ENCODE data around the gene GRID2IP. TPM values are rescaled to one million over a fixed set of nuclear protein-coding genes. Genes with fewer than 3 reads are reported as not detected.
"Not testable (repeated sequence)": the region's sequence is repeated elsewhere in the genome, so short reads cannot be mapped to it uniquely, and the experiment has no call there.

Gene GRID2IP
- total RNA-seq, 4 donors from 2014 or later: 0.27 TPM; not detected in 3

DNA sequence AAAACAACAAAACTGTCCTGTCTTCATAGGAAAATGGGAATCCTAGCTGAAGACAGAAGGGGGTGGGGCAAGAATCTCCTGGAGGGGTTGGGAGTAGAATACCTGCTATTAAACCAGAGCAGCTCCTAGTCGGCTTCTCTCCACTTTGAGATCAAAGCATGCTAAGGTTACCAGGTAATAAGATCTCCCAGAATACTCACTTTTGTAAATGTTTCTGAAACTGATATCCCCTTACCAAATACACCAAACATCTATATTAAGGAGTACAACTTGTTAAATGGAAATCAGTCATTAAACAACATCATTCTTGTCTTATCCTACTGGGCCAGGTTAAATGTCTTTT lies 74.0 kb downstream of the GRID2IP start:
- Histone ChIP-seq H3K27ac (no peak overlapping the region), H3K4me1 (peaks cover 0 to 74% (median 21%) of the 10 kb centered on the region in 3 donors), H3K36me3 (peaks cover 0 to 23% of the 10 kb centered on the region in 2 donors), H3K9me3 (no peaks in the 10 kb centered on the region), H3K4me3 (no peak overlapping the region), H3K27me3 (no peaks in the 10 kb centered on the region)
- no peak for ATAC-seq
- TF ChIP-seq POLR2A (IDR thresholded peaks at IDR 0.05) (no peak), EP300 (IDR thresholded peaks at IDR 0.05) (no peak), POLR2AphosphoS5 (IDR thresholded peaks at IDR 0.05) (no peak)
- TF ChIP-seq, protein P1, sequence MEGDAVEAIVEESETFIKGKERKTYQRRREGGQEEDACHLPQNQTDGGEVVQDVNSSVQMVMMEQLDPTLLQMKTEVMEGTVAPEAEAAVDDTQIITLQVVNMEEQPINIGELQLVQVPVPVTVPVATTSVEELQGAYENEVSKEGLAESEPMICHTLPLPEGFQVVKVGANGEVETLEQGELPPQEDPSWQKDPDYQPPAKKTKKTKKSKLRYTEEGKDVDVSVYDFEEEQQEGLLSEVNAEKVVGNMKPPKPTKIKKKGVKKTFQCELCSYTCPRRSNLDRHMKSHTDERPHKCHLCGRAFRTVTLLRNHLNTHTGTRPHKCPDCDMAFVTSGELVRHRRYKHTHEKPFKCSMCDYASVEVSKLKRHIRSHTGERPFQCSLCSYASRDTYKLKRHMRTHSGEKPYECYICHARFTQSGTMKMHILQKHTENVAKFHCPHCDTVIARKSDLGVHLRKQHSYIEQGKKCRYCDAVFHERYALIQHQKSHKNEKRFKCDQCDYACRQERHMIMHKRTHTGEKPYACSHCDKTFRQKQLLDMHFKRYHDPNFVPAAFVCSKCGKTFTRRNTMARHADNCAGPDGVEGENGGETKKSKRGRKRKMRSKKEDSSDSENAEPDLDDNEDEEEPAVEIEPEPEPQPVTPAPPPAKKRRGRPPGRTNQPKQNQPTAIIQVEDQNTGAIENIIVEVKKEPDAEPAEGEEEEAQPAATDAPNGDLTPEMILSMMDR (IDR thresholded peaks at IDR 0.05): no peak
- 64 to 67% methylated on average over 1 of the region's 1 CpG for WGBS, 2 donors (ENCODE audit: low coverage in 1 of 2)

DNA sequence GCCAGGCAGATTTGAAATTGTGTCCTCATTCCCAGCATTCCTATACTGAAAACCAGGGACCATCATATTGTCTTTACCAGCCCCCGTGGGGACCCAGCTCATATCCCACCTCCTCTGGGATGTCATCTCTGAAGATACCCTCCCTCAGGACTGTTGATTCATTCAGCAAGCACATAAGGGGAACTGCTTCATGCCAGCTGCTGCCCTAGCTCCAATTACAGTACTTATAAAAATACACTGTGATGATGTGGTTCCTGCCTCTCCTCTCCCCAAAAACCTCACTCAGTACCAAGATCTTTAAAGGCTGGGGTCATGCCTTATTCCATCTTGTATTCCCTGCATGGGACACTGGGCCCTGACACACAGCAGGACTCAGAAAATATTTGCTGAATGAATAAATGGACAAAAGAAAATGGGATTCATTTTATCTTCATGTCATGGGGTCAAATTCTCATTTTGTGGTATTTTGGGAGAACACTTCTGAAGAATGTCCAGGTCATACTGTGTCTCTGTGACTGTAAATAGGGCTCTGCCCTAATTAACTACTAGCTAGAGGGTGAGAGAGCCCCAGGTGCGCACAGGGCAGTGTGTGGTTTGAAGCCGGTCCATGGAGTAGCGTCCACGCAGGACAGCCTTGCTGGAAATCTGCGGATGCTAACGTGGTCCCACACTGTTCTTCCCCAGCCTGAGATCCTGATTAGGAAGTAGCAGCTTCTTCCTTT lies 74.5 kb downstream of the GRID2IP start:
- 53 to 68% methylated on average over 2 to 4 of the region's 7 CpGs for WGBS, 2 donors (ENCODE audit: low coverage in 1 of 2)
- H3K9me3 ChIP-seq: no peaks in the 10 kb centered on the region
- peaks cover 0 to 28% of the 10 kb centered on the region in 2 donors for H3K36me3 ChIP-seq
- TF ChIP-seq EP300 (IDR thresholded peaks at IDR 0.05) (no peak), POLR2A (IDR thresholded peaks at IDR 0.05) (no peak), POLR2AphosphoS5 (IDR thresholded peaks at IDR 0.05) (no peak)
- TF ChIP-seq, protein P1 (IDR thresholded peaks at IDR 0.05): no peak
- H3K4me1 ChIP-seq: peaks cover 0 to 69% (median 16%) of the 10 kb centered on the region in 3 donors
- no peak for ATAC-seq
- no peak overlapping the region for H3K27ac ChIP-seq
- no peaks in the 10 kb centered on the region for H3K27me3 ChIP-seq
- H3K4me3 ChIP-seq: no peak overlapping the region

DNA sequence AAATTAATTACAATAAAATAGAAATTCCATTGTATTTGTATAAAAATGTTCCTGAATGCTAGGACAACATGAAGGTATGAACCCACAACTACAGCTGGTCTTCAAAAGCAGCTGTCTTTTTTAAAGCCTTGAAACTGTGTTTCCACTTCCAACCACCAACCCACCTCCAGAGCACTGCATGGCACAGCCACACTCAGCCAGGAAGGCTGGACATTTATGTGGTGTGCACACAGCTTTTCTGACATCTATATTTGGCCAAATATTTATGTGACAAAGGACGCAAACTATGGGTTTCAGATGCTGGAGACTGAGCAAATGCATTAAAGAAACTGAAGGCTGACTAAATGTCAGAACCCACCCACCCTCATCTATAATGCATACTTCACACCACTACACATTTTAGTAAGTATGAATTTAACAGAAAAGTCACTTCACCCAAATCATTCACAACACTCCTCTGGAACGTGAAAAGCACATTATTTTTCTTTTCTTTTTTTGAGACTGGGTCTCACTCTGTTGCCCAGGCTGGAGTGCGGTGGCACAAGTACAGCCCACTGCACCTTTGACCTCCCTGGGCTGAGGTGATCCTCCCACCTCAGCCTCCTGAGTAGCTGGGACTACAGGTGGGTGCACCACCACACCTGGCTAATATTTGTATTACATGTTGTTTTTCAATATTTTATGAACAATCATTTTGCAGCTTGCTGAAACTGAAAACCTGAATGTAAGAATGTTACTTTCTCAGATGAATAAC lies 75.7 kb downstream of the GRID2IP start:
- ATAC-seq: no peak
- Histone ChIP-seq H3K27ac (no peak overlapping the region), H3K9me3 (no peaks in the 10 kb centered on the region), H3K27me3 (no peaks in the 10 kb centered on the region), H3K4me3 (no peak overlapping the region), H3K36me3 (peaks cover 0 to 37% of the 10 kb centered on the region in 2 donors), H3K4me1 (peaks cover 0 to 57% (median 14%) of the 10 kb centered on the region in 3 donors)
- no peak for TF ChIP-seq POLR2AphosphoS5 (IDR thresholded peaks at IDR 0.05)
- TF ChIP-seq, protein P1 (IDR thresholded peaks at IDR 0.05): no peak
- TF ChIP-seq POLR2A (IDR thresholded peaks at IDR 0.05): no peak
- no peak for TF ChIP-seq EP300 (IDR thresholded peaks at IDR 0.05)
- 70 to 74% methylated on average over 2 to 3 of the region's 3 CpGs for WGBS, 2 donors (ENCODE audit: low coverage in 1 of 2)

DNA sequence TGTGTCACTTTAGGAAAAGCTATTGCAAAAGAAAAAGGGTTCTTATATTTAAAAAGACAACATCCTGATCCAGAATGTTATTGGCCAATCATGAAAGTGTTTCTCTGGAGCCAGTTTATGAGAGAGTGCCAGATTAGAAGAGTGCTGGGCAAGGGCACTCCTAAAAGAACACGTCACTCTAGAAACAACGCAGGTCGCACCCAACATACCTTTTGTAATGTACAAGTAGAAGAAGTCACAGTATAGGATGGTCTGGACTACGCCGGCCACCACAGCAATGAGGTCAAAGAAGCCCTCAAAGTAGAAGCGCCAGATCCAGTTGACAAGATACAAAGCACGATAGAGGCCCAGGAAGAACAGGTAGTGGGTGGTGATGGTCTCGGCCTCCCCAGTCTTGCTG lies 85.4 kb downstream of the GRID2IP start:
- H3K36me3 ChIP-seq: peaks cover 0 to 94% of the 10 kb centered on the region in 2 donors
- H3K9me3 ChIP-seq: no peaks in the 10 kb centered on the region
- TF ChIP-seq EP300 (IDR thresholded peaks at IDR 0.05) (no peak), POLR2A (IDR thresholded peaks at IDR 0.05) (no peak), POLR2AphosphoS5 (IDR thresholded peaks at IDR 0.05) (no peak)
- TF ChIP-seq, protein P1 (IDR thresholded peaks at IDR 0.05): no peak
- no peak overlapping the region for H3K4me3 ChIP-seq
- ATAC-seq: no peak
- WGBS, 2 donors (ENCODE audit: low coverage in 1 of 2): 94% methylated on average over 8 of the region's 8 CpGs; no CpG with 5 or more reads in 1 of the 2 donors
- H3K27ac ChIP-seq: no peak overlapping the region
- H3K4me1 ChIP-seq: no peaks in the 10 kb centered on the region
- H3K27me3 ChIP-seq: no peaks in the 10 kb centered on the region

DNA sequence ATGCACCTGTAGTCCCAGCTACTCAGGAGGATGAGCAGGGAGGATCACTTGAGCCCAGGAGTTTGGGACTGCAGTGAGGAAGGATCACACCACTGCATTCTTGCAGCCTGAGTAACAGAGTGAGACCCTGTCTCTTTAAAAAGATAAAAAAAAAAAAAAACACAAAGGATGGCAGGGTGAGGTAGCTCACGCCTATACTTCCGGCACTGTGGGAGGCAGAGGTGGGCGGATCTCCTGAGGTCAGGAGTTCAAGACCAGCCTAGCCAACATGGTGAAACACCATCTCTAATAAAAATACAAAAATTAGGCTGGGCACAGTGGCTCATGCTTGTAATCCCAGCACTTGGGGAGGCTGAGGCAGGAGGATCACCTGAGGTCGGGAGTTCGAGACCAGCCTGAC lies 87.7 kb downstream of the GRID2IP start:
- peaks cover 0 to 81% of the 10 kb centered on the region in 2 donors for H3K36me3 ChIP-seq
- WGBS, 2 donors (ENCODE audit: low coverage in 1 of 2): 90% methylated on average over 5 of the region's 5 CpGs; no CpG with 5 or more reads in 1 of the 2 donors

More for the DNA sequence above, 87.7 kb downstream of the GRID2IP start:
- ATAC-seq, H3K27ac ChIP-seq, H3K9me3 ChIP-seq, H3K4me1 ChIP-seq, H3K27me3 ChIP-seq, H3K4me3 ChIP-seq: not testable (repeated sequence)
